Measurements from ENCODE around the gene TSPAN9. TPM values are rescaled to one million over a fixed set of nuclear protein-coding genes. Genes with fewer than 3 reads are reported as not detected.

TSPAN9 gene
- total and polyA plus RNA-seq, 9 of the 15 experiments (the other 6 are each of a cell fraction or from before 2014, with no cell fraction given), result 0.23 to 2.1 (median 0.60) TPM; not detected in 2

DNA sequence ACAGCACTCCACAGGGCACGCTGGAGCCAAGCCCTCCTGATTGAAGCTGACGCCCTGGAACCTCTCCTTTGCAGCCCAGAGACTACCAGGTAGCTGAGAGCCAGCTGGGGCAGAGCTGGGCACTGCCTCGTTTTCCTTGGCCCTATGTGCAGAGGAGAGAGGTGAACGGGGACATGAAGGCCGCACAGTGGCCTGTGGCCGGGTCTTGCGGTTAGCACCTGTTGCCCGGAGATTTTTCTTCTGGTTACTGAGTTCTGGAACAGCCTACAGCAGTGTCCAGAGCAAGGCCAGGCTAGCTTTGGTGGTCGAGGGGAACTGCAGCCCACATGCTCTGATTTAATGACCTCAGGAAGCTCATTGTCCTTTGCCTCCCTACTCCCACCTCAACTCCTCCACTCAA is 212.5 kb downstream of the TSPAN9 start:
- FAIRE-seq (no peak), DNase-seq (ENCODE audit: extremely low read depth in 1 of 4, low spot score in 3 of 4) (no peak), ATAC-seq (no peak)
- H3K4me1 ChIP-seq (replicated peaks in 1 of 2; ENCODE audit: control insufficient read depth in 2 of 2, insufficient read depth in 2 of 2, low read length in 2 of 2), result no peaks in the 10 kb centered on the region
- POLR2A ChIA-PET, result interaction anchor here (1.0 kb wide), 1 partner anchor 12 kb away, joined by 3 read pairs; no protein-coding TSS in a partner anchor
- H3K36me3 ChIP-seq (ENCODE audit: control insufficient read depth, insufficient read depth, low read length), result no peaks in the 10 kb centered on the region
- no peak overlapping the region for H2AFZ ChIP-seq (ENCODE audit: low read depth, low read length)
- H3K9me1 ChIP-seq (ENCODE audit: control insufficient read depth, insufficient read depth, low read length), result no peaks in the 10 kb centered on the region
- H3K27me3 ChIP-seq (ENCODE audit: control insufficient read depth in 2 of 2, insufficient read depth in 2 of 2, low read length in 2 of 2), result peaks cover 0 to 57% of the 10 kb centered on the region in 2 experiments; a peak in 3 of 5 replicates
- H3K4me3 ChIP-seq, result no peak overlapping the region
- BruUV-seq (replicated peaks), result no TSS peak
- H3K4me2 ChIP-seq (ENCODE audit: insufficient read depth, low read length), result no peak overlapping the region
- CTCF ChIA-PET (ENCODE audit: low intra/inter-chr PET ratio), result no interaction called here
- H3K79me2 ChIP-seq (ENCODE audit: control insufficient read depth, insufficient read depth, low read length), result no peaks in the 10 kb centered on the region
- H3K27ac ChIP-seq (ENCODE audit: extremely low read depth, low read depth, low read length), result no peak overlapping the region
- TF ChIP-seq MYC (IDR thresholded peaks at IDR 0.05; ENCODE audit: low read depth, low read length) (no peak), MYC (CRISPR knock-in tag; IDR thresholded peaks at IDR 0.05; ENCODE audit: borderline replicate concordance, low read depth) (no peak), BRCA1 (IDR thresholded peaks at IDR 0.05) (no peak), BRCA1 (CRISPR knock-in tag; IDR thresholded peaks at IDR 0.05) (no peak), DACH1 (IDR thresholded peaks at IDR 0.05; ENCODE audit: partially characterized antibody) (no peak), HDAC3 (IDR thresholded peaks at IDR 0.05; ENCODE audit: borderline replicate concordance, partially characterized antibody) (no peak), RREB1 (CRISPR knock-in tag; IDR thresholded peaks at IDR 0.05) (no peak), ZNF561 (CRISPR knock-in tag; conservative IDR thresholded peaks at IDR 0.05) (no peak), MCM2 (IDR thresholded peaks at IDR 0.05; ENCODE audit: low read depth) (no peak), NR2C2 (CRISPR knock-in tag; IDR thresholded peaks at IDR 0.05) (no peak), NR2C2 (tag; IDR thresholded peaks at IDR 0.05) (no peak), E2F5 (CRISPR knock-in tag; IDR thresholded peaks at IDR 0.05) (no peak)
- intact Hi-C loops (cut with micrococcal nuclease), result no loop called here
- in situ Hi-C loops (cut with MboI), result no loop called here
- no peaks in the 10 kb centered on the region for H3K9me3 ChIP-seq (replicated peaks; ENCODE audit: control insufficient read depth, insufficient read depth, low read depth, low read length)
- 1% methylated on average over 7 of the region's 9 CpGs for WGBS (ENCODE audit: insufficient coverage, low coverage, missing lambda C conversion rate)
- H4K20me1 ChIP-seq (replicated peaks; ENCODE audit: control insufficient read depth, insufficient read depth, low read length), result no peaks in the 10 kb centered on the region
- H3K9ac ChIP-seq (ENCODE audit: insufficient read depth in 1 of 2, low read depth in 2 of 2, low read length in 2 of 2), result no peak overlapping the region

Measured in K562 (cell line).